ENCODE data around the gene SLC6A11. TPM values are rescaled to one million over a fixed set of nuclear protein-coding genes. Genes with fewer than 3 reads are reported as not detected.
A peak's percentile ranks its signal among the peaks of the same experiment; 100 is the strongest.

Gene SLC6A11
- total and polyA plus RNA-seq, 10 donors = 0.03 to 2.7 (median 0.41) TPM; not detected in 2

DNA sequence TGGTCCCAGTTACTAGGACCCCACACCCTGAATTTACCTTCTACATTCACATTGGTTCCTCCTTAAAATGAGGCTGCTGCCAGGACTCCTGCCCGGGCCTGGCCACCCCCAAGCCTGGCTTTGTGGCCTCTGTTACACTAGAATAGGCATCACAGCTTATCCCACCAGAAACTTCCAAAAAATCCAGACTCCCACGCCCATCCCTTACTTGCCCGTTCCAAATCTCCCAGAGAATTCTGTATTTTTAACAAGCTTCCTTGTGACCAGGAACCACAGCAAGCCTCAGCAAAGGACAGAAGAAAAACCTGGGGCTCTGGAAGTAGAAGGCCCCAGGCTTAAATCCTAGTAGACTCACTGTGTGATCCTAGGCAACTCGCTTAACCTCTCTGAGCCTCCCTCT, 140.5 kb downstream of the SLC6A11 start:
- no peak overlapping the region for H3K27ac ChIP-seq
- peaks cover 0 to 35% (median 0%) of the 10 kb centered on the region in 7 donors for H3K27me3 ChIP-seq (replicated peaks in 1 of 7)
- WGBS, 5 donors = 74 to 83% (median 77%) methylated on average over 4 of the region's 4 CpGs
- TF ChIP-seq, protein P1, sequence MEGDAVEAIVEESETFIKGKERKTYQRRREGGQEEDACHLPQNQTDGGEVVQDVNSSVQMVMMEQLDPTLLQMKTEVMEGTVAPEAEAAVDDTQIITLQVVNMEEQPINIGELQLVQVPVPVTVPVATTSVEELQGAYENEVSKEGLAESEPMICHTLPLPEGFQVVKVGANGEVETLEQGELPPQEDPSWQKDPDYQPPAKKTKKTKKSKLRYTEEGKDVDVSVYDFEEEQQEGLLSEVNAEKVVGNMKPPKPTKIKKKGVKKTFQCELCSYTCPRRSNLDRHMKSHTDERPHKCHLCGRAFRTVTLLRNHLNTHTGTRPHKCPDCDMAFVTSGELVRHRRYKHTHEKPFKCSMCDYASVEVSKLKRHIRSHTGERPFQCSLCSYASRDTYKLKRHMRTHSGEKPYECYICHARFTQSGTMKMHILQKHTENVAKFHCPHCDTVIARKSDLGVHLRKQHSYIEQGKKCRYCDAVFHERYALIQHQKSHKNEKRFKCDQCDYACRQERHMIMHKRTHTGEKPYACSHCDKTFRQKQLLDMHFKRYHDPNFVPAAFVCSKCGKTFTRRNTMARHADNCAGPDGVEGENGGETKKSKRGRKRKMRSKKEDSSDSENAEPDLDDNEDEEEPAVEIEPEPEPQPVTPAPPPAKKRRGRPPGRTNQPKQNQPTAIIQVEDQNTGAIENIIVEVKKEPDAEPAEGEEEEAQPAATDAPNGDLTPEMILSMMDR (IDR thresholded peaks at IDR 0.05 in 8 of 11, conservative IDR thresholded peaks at IDR 0.05 in 3 of 11) = no peak
- TF ChIP-seq POLR2AphosphoS5 (IDR thresholded peaks at IDR 0.05) = no peak
- no peak overlapping the region for H3K4me3 ChIP-seq
- no peaks in the 10 kb centered on the region for H3K9me3 ChIP-seq
- peaks cover 0 to 8% (median 0%) of the 10 kb centered on the region in 6 donors for H3K4me1 ChIP-seq
- no peak for DNase-seq
- intact Hi-C loops (cut with DNase I; ENCODE audit: low total_unique reads) = no loop called here
- H3K36me3 ChIP-seq = no peaks in the 10 kb centered on the region

DNA sequence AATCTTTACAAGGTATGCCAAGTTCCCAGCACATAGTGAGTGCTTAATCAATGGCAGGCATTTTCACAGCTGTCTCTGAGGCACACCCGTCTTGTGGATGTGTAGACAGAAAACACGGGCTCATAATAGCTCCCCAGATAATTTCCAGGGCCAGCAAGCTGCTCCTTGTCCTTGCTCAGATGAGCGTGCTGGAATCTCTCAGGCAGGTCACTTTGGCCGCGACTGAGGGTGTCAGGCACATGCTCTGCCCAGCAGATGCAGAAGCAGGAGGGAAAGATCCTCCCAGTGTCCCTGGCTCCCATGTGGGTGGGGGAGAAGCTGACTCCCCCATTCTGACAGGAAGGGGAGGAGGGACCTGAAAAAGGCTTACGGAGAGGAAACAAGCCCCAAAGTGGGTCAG, 141.0 kb downstream of the SLC6A11 start:
- peaks cover 0 to 8% (median 0%) of the 10 kb centered on the region in 6 donors for H3K4me1 ChIP-seq
- H3K9me3 ChIP-seq = no peaks in the 10 kb centered on the region
- no peak overlapping the region for H3K27ac ChIP-seq
- no peak overlapping the region for H3K4me3 ChIP-seq
- TF ChIP-seq POLR2A (IDR thresholded peaks at IDR 0.05) = no peak
- TF ChIP-seq POLR2AphosphoS5 (IDR thresholded peaks at IDR 0.05) = peak in 1 of 3 donors; percentile 36
- 60 to 71% (median 69%) methylated on average over 5 to 6 of the region's 6 CpGs for WGBS, 5 donors
- peaks cover 0 to 35% (median 0%) of the 10 kb centered on the region in 7 donors for H3K27me3 ChIP-seq (replicated peaks in 1 of 7)
- H3K36me3 ChIP-seq = no peaks in the 10 kb centered on the region
- intact Hi-C loops (cut with DNase I; ENCODE audit: low total_unique reads) = no loop called here
- DNase-seq = no peak

DNA sequence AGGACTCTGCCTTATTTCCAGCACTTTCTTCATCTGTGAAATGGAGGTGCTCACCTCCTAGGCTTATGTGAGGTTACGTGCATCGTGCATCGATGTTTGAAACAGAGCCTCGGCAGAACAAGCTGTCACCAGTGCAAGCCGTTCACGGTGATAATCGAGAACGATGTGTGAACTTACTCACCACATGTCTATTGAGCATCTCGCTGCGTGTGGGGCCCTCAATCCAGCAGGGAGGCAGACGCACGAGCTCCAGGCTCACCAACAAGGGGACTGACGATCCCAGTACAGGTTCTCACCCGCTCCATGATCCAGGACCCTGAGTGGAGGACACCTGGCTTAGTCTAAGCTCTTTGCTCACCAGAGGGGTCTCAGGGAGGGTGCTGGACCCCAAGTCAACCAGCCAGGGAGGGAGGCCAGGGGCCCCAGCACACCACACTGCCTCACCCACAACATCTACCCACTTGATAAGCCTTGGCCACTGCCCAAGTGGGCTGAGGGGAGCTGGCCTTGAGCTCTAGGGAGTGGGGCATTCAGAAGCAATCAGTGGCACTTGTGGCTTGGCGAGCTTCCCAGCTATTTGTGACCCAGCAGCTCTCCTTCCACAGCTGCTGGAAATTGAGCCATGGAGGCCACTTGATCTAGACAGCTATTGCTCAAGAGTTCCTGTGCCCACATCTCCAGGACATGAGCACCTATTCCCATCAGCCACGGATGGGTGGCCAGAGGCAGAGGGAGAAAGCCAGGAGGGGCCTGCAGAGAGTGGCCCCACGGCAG, 142.1 kb downstream of the SLC6A11 start:
- Histone ChIP-seq H3K27ac (no peak overlapping the region), H3K4me3 (no peak overlapping the region), H3K4me1 (peaks cover 0 to 8% (median 0%) of the 10 kb centered on the region in 6 donors), H3K9me3 (no peaks in the 10 kb centered on the region), H3K36me3 (no peaks in the 10 kb centered on the region), H3K27me3 (replicated peaks in 1 of 7) (peaks cover 0 to 23% (median 0%) of the 10 kb centered on the region in 7 donors)
- TF ChIP-seq, protein P1 (IDR thresholded peaks at IDR 0.05 in 8 of 11, conservative IDR thresholded peaks at IDR 0.05 in 3 of 11) = no peak
- no peak for TF ChIP-seq POLR2AphosphoS5 (IDR thresholded peaks at IDR 0.05)
- no peak for DNase-seq
- intact Hi-C loops (cut with DNase I; ENCODE audit: low total_unique reads) = no loop called here
- 59 to 68% (median 61%) methylated on average over 14 to 17 of the region's 17 CpGs for WGBS, 5 donors

DNA sequence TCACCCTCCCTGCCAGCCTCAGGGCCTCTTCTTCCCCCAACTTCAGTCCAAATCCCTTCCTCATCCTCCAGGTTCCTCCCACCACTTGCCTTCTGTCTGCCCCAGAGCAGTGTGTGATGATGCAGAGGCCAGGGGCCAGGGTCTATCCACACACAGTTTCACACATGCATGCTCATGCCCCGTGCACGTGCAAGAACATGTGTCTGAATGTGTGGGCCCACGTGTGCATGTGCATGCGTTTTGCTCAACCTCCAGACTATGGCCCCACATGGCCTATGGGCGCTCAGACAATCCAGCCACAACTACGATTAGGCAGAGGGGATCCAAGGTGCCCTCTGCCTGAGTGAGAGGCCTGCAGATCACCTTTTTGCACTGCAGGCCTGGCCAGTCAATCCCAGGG, 144.2 kb downstream of the SLC6A11 start:
- H3K9me3 ChIP-seq = no peaks in the 10 kb centered on the region
- DNase-seq = no peak
- TF ChIP-seq POLR2A (IDR thresholded peaks at IDR 0.05) (no peak), POLR2AphosphoS5 (IDR thresholded peaks at IDR 0.05) (no peak)
- TF ChIP-seq, protein P1 (IDR thresholded peaks at IDR 0.05 in 8 of 11, conservative IDR thresholded peaks at IDR 0.05 in 3 of 11) = no peak
- peaks cover 0 to 31% (median 0%) of the 10 kb centered on the region in 7 donors for H3K27me3 ChIP-seq (replicated peaks in 1 of 7)
- no peaks in the 10 kb centered on the region for H3K36me3 ChIP-seq
- H3K4me1 ChIP-seq = peaks cover 0 to 8% (median 0%) of the 10 kb centered on the region in 6 donors
- H3K27ac ChIP-seq = no peak overlapping the region
- intact Hi-C loops (cut with DNase I; ENCODE audit: low total_unique reads) = no loop called here
- H3K4me3 ChIP-seq = no peak overlapping the region
- 85 to 93% (median 86%) methylated on average over 6 of the region's 6 CpGs for WGBS, 5 donors
